Endodermal cell (in vitro differentiated cells): ENCODE measurements around the gene GSDME. TPM values are rescaled to one million over a fixed set of nuclear protein-coding genes. Genes with fewer than 3 reads are reported as not detected.

Experiments used
- DNase-seq: peaks from one replicate; pipeline ENCODE4 v3.0.0-alpha.2; 2017
- H3K27ac ChIP-seq: 2 replicates; pipeline ENCODE4 v1.5.1; 2013; ENCODE audit warnings: mild to moderate bottlenecking, low read depth, low read length, moderate library complexity
- H3K27me3 ChIP-seq: 2 replicates; pipeline ENCODE4 v1.6.1; 2013; ENCODE audit warnings: mild to moderate bottlenecking, low read length, moderate library complexity; ENCODE audit not compliant: insufficient read depth, control insufficient read depth, poor library complexity, severe bottlenecking
- H3K36me3 ChIP-seq: 2 replicates; pipeline ENCODE4 v1.7.0; 2013; ENCODE audit warnings: mild to moderate bottlenecking, low read length, moderate library complexity; ENCODE audit not compliant: control insufficient read depth, insufficient read depth
- H3K4me1 ChIP-seq: one replicate; pipeline ENCODE4 v1.7.0; 2013; ENCODE audit warnings: low read length; ENCODE audit not compliant: control insufficient read depth, insufficient read depth
- H3K4me3 ChIP-seq: 2 replicates; pipeline ENCODE4 v1.5.1; 2013; ENCODE audit warnings: mild to moderate bottlenecking, low read length, moderate library complexity
- H3K9ac ChIP-seq: 2 replicates; pipeline ENCODE4 v1.6.1; 2013; ENCODE audit warnings: mild to moderate bottlenecking, low read length, moderate library complexity; ENCODE audit not compliant: poor library complexity, severe bottlenecking; ENCODE audit errors: extremely low read depth
- H3K9me3 ChIP-seq: 2 replicates; pipeline ENCODE4 v1.6.1; 2013; ENCODE audit warnings: mild to moderate bottlenecking, low read length, moderate library complexity; ENCODE audit not compliant: control insufficient read depth
- H3K27ac Mint-ChIP-seq: 2 replicates; pipeline ENCODE4 v1.8.0; 2020; ENCODE audit warnings: mixed read lengths
- H3K27me3 Mint-ChIP-seq: 2 replicates; pipeline ENCODE4 v1.8.0; 2021; ENCODE audit warnings: mild to moderate bottlenecking, mixed read lengths; ENCODE audit not compliant: insufficient read depth
- H3K36me3 Mint-ChIP-seq: 2 replicates; pipeline ENCODE4 v1.8.0; 2020; ENCODE audit warnings: low read depth, mixed read lengths
- H3K4me1 Mint-ChIP-seq: 2 replicates; pipeline ENCODE4 v1.8.0; 2020; ENCODE audit warnings: mixed read lengths
- H3K4me3 Mint-ChIP-seq: 2 replicates; pipeline ENCODE4 v1.8.0; 2020; ENCODE audit warnings: mild to moderate bottlenecking, moderate library complexity, mixed read lengths
- H3K9me3 Mint-ChIP-seq: 2 replicates; pipeline ENCODE4 v1.8.0; 2020; ENCODE audit warnings: mild to moderate bottlenecking, mixed read lengths
- WGBS, 2 experiments: methylation state at CpG; one replicate each; pipeline versions ENCODE4 v1.1.5 to v1.1.7; 2013; ENCODE audit warnings: missing lambda C conversion rate in 2 of 2, mixed read lengths in 1 of 2; ENCODE audit not compliant: insufficient coverage in 1 of 2, insufficient read length in 1 of 2; 5-methylcytosine and 5-hydroxymethylcytosine counted together
- total RNA-seq, 2 donors: library from RNA; stranded (reverse); fragmentation: NEBNext Ultra II Directional in 1 of 2; extraction: Animal tissue kit (Norgen Biotek cat#: 25700) in 1 of 2; gene quantifications; 2 replicates in 1 of 2; 3 replicates in 1 of 2; pipeline ENCODE4 v1.2.1, GENCODE V29; 2021
- TF ChIP-seq, protein P1 (sequence below): fragments of 200-600 bp; sonication (generic); conservative IDR thresholded peaks from 2 replicates; pipeline ENCODE4 v1.5.0; 2021; ENCODE audit warnings: antibody characterized with exemption, mild to moderate bottlenecking

The GSDME gene
- total RNA-seq, 2 donors from 2014 or later = 8.9 to 17.9 TPM

DNA sequence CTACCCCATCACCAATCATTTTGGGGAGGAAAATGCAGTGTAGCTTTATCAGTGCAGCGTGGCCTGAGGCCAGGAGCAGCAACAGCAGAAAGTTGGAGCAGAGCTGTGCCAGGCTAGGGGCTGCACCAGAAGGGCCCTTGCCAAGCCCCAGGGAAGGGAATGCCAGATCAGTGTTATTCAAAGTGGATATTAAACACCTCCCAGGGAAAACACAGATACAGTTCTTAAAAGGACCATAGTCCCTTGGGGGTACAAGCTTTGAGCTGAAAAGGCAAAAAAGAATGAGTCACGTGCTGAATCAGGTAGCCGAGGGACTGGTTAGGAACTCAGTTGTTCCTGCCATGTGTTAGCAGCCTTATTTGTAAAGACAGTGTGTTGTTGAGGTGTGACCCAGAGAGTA is 54.0 kb downstream of the GSDME start:
- peaks cover 24% of the 10 kb centered on the region for H3K4me1 ChIP-seq
- H3K27ac Mint-ChIP-seq = no peak overlapping the region
- TF ChIP-seq, protein P1, sequence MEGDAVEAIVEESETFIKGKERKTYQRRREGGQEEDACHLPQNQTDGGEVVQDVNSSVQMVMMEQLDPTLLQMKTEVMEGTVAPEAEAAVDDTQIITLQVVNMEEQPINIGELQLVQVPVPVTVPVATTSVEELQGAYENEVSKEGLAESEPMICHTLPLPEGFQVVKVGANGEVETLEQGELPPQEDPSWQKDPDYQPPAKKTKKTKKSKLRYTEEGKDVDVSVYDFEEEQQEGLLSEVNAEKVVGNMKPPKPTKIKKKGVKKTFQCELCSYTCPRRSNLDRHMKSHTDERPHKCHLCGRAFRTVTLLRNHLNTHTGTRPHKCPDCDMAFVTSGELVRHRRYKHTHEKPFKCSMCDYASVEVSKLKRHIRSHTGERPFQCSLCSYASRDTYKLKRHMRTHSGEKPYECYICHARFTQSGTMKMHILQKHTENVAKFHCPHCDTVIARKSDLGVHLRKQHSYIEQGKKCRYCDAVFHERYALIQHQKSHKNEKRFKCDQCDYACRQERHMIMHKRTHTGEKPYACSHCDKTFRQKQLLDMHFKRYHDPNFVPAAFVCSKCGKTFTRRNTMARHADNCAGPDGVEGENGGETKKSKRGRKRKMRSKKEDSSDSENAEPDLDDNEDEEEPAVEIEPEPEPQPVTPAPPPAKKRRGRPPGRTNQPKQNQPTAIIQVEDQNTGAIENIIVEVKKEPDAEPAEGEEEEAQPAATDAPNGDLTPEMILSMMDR = no peak
- 89 to 93% methylated on average over 3 of the region's 3 CpGs for WGBS, 2 experiments
- H3K9me3 Mint-ChIP-seq = no peaks in the 10 kb centered on the region
- H3K4me3 Mint-ChIP-seq = no peak overlapping the region
- no peaks in the 10 kb centered on the region for H3K27me3 ChIP-seq
- no peak overlapping the region for H3K9ac ChIP-seq
- H3K36me3 ChIP-seq = peaks cover 14% of the 10 kb centered on the region
- H3K4me3 ChIP-seq = no peak overlapping the region
- H3K9me3 ChIP-seq = no peaks in the 10 kb centered on the region
- DNase-seq = no peak
- peaks cover 10% of the 10 kb centered on the region for H3K36me3 Mint-ChIP-seq
- no peaks in the 10 kb centered on the region for H3K27me3 Mint-ChIP-seq
- H3K4me1 Mint-ChIP-seq = peaks cover 48% of the 10 kb centered on the region
- no peak overlapping the region for H3K27ac ChIP-seq

DNA sequence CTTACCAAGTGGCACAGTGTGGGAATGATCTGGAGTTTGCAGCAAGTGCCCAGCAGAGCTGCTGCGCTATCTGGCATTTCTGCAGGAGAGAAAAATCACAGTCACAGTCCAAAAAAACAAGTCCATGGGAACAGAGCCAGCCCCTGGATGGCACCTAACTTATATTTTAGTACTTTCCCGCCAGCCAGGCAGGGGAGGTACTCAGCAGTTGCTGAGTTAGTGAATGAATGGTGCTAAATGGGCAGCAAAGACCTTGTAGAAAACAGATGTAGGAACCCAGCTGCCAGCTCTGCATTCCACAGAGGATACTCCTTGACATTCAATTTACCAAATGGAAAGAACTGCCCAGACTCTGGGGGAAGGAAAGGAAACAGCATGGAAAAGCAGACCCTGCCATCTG is 54.5 kb downstream of the GSDME start:
- no peak for DNase-seq
- 75 to 97% methylated on average over 1 to 2 of the region's 2 CpGs for WGBS, 2 experiments
- H3K4me1 Mint-ChIP-seq = peaks cover 53% of the 10 kb centered on the region

DNA sequence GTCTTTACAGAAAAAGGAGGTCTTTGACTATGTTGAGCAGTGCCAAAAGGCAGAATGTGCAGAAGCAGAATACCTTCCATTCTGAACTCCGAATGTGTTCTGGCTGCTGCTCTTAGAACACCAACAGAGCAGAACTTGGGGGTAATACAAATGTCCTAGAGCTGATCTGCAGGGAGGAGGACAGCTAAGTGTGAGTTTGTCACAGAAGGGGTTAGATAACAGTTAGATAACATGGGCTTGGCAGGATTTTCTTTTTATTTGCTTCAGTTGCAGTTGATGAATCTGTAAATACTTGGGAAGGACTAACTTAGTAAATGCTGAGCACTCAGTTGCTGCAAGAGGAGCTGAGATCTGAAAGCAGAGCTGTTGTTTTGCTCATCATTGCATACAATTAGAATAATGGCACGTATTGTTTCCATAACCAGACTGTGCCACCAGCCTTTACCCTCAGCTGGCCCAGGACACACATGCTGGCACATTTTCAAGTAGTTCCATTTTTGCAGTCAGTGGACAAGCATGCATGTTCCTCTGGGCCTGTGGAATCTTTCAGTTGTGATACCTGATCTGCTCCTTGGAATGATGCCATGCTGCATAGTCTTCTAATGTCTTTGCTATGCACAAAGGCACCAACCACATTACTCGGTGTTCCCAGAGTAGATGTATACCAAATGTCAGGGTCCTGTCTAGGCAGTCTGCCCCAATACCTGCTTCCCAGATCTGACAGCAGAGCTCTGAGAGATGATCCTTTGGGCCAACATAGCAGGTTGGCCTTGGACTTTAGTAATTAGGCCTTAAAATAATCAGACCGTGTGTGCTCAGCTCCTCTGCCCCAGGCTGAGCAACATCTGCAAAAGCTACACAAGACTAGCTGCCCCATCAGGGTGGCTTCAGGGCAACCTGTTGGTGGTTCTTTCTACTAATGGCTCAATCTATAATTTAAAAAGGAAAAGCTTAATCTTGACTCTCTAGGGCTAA is 55.7 kb downstream of the GSDME start:
- H3K4me1 Mint-ChIP-seq = peaks cover 54% of the 10 kb centered on the region
- peak overlapping the region; percentile 12 for H3K4me3 Mint-ChIP-seq
- no peak overlapping the region for H3K27ac ChIP-seq
- H3K9me3 ChIP-seq = no peaks in the 10 kb centered on the region
- H3K36me3 ChIP-seq = peaks cover 10% of the 10 kb centered on the region
- H3K27me3 Mint-ChIP-seq = no peaks in the 10 kb centered on the region
- TF ChIP-seq, protein P1 = no peak
- H3K9ac ChIP-seq = no peak overlapping the region
- peaks cover 5% of the 10 kb centered on the region for H3K36me3 Mint-ChIP-seq
- no peaks in the 10 kb centered on the region for H3K27me3 ChIP-seq
- H3K9me3 Mint-ChIP-seq = no peaks in the 10 kb centered on the region
- 83% methylated on average over 4 of the region's 4 CpGs for WGBS, 2 experiments
- H3K4me1 ChIP-seq = peaks cover 24% of the 10 kb centered on the region
- peak overlapping the region; percentile 64 for H3K4me3 ChIP-seq
- H3K27ac Mint-ChIP-seq = peak overlapping the region; percentile 37
- no peak for DNase-seq

More for the DNA sequence above, 54.5 kb downstream of the GSDME start:
- H3K36me3 ChIP-seq = peaks cover 14% of the 10 kb centered on the region
- no peaks in the 10 kb centered on the region for H3K9me3 ChIP-seq
- TF ChIP-seq, protein P1 = no peak
- Mint-ChIP-seq H3K4me3 (no peak overlapping the region), H3K9me3 (no peaks in the 10 kb centered on the region), H3K27ac (no peak overlapping the region), H3K27me3 (no peaks in the 10 kb centered on the region), H3K36me3 (peaks cover 10% of the 10 kb centered on the region)
- H3K27me3 ChIP-seq = no peaks in the 10 kb centered on the region
- no peak overlapping the region for H3K4me3 ChIP-seq
- H3K4me1 ChIP-seq = peaks cover 24% of the 10 kb centered on the region
- no peak overlapping the region for H3K9ac ChIP-seq
- no peak overlapping the region for H3K27ac ChIP-seq
